ENCODE measurements around the gene B9D2.

DNA sequence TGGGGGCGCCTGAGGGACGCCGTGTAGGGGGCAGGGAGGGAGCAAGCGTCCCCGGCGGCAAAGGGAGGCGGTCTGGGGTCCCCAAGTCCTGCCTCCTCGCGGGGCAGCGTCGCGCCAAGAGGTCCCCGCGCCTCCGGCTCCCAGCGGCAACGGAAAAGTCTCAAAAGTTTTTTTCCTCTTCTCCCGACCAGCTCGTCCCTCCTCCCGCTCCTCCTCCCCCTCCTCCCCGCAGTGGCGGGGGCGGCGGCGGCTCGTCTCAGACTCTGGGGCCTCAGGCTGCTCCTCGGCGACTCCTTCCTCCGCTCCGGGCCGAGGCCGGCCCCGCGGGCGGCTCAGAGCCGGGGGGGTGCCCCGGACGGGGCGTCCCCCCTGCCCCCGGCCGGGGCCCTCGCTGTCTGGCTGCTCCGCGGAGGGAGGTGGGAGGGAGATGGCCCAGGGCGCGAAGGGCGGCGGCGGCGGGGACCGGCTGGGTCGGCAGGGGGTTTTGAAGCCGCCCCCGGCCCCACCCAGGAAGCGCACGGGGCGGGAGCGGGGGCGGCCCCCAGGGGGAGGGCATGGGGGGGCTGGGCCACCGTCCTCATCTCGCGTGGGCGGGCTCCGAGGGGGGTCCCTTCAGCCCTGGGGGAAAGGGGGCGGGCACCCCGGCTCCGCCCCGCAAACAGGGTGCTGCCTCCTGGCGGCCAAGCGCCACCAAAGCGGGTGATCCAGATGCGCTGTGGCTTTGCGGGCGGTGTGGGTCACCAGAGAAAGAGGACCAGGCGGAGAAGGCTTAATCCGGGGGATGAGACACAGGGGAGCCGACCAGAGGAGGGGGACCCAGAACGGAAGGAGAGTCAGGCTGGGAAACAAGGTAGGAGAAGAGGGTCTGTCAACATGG, 10.2 kb downstream of the B9D2 start, which contains the start of gene TGFB1:
- TF ChIP-seq, protein P1, sequence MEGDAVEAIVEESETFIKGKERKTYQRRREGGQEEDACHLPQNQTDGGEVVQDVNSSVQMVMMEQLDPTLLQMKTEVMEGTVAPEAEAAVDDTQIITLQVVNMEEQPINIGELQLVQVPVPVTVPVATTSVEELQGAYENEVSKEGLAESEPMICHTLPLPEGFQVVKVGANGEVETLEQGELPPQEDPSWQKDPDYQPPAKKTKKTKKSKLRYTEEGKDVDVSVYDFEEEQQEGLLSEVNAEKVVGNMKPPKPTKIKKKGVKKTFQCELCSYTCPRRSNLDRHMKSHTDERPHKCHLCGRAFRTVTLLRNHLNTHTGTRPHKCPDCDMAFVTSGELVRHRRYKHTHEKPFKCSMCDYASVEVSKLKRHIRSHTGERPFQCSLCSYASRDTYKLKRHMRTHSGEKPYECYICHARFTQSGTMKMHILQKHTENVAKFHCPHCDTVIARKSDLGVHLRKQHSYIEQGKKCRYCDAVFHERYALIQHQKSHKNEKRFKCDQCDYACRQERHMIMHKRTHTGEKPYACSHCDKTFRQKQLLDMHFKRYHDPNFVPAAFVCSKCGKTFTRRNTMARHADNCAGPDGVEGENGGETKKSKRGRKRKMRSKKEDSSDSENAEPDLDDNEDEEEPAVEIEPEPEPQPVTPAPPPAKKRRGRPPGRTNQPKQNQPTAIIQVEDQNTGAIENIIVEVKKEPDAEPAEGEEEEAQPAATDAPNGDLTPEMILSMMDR (IDR thresholded peaks at IDR 0.05) = peak; percentile 84 to 92 (median 84)
- TF ChIP-seq EP300 (IDR thresholded peaks at IDR 0.05; ENCODE audit: low read depth) = no peak

Measured in transverse colon (tissue), 3 donors.